ENCODE measurements around the gene OR13C4. TPM values are rescaled to one million over a fixed set of nuclear protein-coding genes. Genes with fewer than 3 reads are reported as not detected.

Gene OR13C4
- total RNA-seq: not detected in 2 replicates

DNA sequence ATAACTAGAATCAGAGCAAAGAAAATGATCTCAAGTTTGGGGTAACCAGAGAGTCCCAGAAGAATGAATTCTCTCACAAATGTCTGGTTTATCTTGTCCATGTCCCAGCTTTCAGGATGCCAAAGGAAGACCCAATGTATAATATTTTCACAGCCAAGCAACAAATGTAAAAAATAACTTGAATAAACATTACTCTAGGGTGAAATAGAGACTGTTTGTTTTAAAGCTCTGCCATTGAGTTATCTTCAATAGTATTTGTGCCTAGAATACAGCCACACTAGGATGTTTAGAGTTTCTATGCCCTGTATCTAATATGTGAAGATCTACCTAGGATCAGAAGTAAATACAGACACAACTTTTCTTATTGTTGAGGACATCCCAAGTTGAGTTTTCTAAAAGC is at the start of gene OR13C4:
OR13C4 (minus strand) TSS at position 101 of the 400 bp plus-strand sequence; CDS start at position 101, 0 bp downstream.

DNA sequence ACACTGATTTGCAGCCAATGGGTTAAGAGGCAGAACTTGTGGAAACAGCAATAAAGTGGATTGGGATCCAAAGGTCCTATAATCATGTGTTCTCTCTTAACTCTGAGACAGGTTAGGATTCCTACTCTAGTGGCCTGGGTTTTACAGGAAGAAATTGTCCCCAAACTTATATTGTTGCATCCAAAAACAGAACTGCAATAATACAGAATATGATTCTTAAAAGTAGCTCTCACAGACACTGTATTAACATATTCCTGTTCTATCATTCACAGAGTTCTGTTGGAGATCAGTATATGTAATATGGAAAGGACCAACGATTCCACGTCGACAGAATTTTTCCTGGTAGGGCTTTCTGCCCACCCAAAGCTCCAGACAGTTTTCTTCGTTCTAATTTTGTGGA is 41.9 kb upstream of the OR13C4 start, which contains the start of gene OR13C8:
OR13C8 (plus strand) TSS at position 301 of the 400 bp plus-strand sequence; CDS start at position 301, 0 bp downstream.

DNA sequence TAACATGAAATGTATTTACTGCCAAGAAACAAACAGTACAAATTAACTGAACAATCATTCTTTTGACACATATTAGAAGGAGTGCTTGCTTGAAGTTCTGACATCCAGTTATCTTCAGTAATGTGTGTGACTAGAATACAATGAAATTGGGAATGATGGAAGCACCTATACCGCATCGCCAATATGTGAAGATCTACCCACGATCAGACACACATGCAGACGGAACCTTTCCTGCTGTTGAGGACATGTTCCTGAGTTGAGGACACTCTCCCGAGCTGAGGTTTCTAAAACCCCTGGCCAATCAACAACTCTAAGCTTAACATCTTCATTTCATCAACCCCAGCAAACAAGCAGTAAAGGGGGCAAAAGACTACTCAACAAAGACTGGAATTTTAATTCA is 9.7 kb upstream of the OR13C4 start, which contains the start of gene OR13C3:
OR13C3 (minus strand) TSS at position 101 of the 400 bp plus-strand sequence. CDS start 133 bp downstream, outside the sequence.

DNA sequence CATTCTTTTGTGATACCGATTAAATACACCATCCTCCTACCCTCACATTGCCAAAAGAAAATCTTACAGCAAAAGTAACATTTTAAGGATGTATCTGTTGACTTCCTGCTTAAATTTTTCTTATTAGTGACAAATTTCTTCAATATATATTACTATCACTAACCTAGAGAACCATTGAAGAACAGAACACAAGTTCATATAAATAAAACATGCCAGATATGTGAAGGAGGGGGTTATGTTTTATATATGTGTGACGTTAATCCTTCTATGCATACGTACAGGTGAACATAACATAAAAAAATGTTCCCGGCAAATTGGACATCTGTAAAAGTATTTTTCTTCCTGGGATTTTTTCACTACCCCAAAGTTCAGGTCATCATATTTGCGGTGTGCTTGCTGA is 23.0 kb downstream of the OR13C4 start, which contains the start of gene OR13F1:
OR13F1 (plus strand) TSS at position 301 of the 400 bp plus-strand sequence; CDS start at position 301, 0 bp downstream.

Other genes starting within 250 kb of the OR13C4 start
- not detected in 2 replicates for gene OR13F1, start 22.9 kb downstream of the OR13C4 start, total RNA-seq
- not detected in 2 replicates for gene OR13C3, start 9.6 kb upstream of the OR13C4 start, total RNA-seq
- gene OR13C8, start 42.0 kb upstream of the OR13C4 start, total RNA-seq: not detected in 2 replicates
- gene OR13C5, start 72.2 kb upstream of the OR13C4 start, total RNA-seq: not detected in 2 replicates
- gene OR13C2, start 78.4 kb upstream of the OR13C4 start, total RNA-seq: 0.15 TPM in 1 of 2 replicates, not detected in the other
- gene OR13C9, start 91.0 kb upstream of the OR13C4 start, total RNA-seq: not detected in 2 replicates
- gene OR13D1, start 167.3 kb upstream of the OR13C4 start, total RNA-seq: not detected in 2 replicates
- gene NIPSNAP3A, start 220.5 kb upstream of the OR13C4 start, total RNA-seq: 25.1 and 37.8 TPM in 2 replicates
- 1.2 and 2.5 TPM in 2 replicates for gene NIPSNAP3B, start 236.9 kb upstream of the OR13C4 start, total RNA-seq